GM18505 (cell line): ENCODE measurements around the gene DIPK1B.
A peak's percentile ranks its signal among the peaks of the same experiment; 100 is the strongest.

Source experiments
- ATAC-seq: cut with Tn5 transposase; IDR thresholded peaks from one replicate; pipeline ENCODE4 v1.9.1; 2021; ENCODE audit not compliant: unreplicated experiment
- POLR2A ChIP-seq: IDR thresholded peaks from 4 replicates; pipeline ENCODE4 v1.6.1; 2011; ENCODE audit warnings: borderline replicate concordance; ENCODE audit not compliant: insufficient read depth, insufficient read length; ENCODE audit errors: extremely low read depth

Gene DIPK1B

DNA sequence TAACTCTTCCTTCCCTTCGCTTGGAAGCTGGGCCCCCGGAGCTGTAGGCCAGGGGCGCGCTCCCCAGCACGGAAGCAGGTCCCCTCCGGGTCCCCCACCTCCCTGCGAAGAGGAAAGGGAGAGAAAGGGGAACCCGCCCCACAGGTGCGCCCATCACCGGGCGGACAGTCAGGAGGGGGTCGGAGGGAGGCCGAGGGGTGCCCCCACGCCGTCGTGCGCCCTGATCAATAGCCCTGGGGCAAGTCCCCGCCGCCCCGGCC, 25.9 kb upstream of the DIPK1B start:
- ATAC-seq, result no peak
- no peak for TF ChIP-seq POLR2A

DNA sequence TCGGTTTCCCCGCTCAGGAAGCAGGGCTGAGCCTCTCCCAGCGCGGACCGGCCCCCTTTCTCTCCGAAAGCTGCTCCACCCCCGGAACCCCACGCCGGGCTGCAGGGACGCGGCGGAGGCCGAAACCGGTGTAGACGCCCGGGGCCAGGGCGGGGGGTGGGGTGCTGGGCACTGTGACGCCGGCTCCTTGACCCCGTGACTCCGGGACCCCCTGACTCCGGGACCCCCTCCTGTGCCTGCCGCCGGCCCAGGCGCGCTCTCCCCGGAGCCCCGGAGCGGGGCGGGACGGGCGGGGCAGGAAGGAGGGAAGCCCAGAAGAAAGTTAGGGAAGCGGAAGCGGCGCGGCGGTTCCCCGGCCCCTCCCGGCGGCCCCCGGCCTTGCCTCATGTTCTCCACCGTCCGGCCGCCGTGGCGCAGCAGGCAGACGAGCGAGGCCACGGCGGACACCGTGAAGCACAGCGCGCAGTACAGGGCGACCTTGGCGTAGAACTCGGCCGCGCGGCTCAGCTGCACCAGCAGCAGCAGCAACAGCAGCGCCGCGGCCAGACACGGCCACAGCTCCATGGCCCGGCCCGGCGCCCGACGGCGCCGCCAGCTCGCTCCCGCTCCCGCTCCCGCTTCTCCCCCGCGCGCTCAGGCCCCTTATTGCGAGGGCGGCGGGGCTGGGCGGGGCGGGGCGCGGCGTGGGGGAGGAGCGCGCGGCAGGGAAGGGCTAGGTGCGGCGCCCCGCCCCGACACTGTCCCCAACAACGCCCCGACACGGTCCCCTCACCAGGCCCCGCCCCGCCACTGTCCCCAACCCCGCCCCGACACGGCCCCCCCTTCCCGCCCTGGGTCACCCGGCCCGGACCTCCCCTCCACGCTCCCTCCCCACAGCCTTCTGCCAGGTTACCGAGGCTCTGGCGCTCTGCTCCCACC, 25.3 kb upstream of the DIPK1B start, which contains the start of gene AGPAT2:
Gene AGPAT2, minus strand, starts transcription at position 664 of the 918 bp plus-strand sequence. Its CDS starts 100 bp downstream, at position 564.
- ATAC-seq, result peak; percentile 62
- TF ChIP-seq POLR2A, result peak; percentile 59

DNA sequence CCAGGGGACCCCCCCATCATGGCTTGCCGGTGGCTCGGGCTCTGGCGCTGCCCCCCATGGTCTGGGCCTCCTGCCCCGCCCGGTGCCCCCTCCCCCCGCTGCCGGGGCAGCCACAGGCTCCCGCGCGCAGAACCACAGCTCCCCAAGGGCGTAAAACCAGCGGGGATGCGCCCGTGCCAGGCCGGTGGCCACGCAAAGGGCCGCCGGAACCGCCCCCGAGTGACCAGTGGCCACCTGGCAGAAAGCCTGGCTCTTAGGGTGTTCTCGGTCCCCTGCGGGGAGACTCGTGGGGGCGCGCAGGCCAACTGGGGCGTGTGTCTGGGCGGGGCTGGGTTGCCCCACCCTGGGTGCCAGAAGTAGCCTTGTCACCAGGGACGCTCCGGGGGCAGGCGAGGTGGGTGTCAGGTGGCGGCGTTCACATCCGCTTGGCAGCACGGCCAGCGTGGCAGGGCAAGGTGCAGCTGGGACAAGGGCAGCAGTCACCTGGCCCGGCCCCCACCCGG, 24.6 kb upstream of the DIPK1B start:
- no peak for ATAC-seq
- no peak for TF ChIP-seq POLR2A

DNA sequence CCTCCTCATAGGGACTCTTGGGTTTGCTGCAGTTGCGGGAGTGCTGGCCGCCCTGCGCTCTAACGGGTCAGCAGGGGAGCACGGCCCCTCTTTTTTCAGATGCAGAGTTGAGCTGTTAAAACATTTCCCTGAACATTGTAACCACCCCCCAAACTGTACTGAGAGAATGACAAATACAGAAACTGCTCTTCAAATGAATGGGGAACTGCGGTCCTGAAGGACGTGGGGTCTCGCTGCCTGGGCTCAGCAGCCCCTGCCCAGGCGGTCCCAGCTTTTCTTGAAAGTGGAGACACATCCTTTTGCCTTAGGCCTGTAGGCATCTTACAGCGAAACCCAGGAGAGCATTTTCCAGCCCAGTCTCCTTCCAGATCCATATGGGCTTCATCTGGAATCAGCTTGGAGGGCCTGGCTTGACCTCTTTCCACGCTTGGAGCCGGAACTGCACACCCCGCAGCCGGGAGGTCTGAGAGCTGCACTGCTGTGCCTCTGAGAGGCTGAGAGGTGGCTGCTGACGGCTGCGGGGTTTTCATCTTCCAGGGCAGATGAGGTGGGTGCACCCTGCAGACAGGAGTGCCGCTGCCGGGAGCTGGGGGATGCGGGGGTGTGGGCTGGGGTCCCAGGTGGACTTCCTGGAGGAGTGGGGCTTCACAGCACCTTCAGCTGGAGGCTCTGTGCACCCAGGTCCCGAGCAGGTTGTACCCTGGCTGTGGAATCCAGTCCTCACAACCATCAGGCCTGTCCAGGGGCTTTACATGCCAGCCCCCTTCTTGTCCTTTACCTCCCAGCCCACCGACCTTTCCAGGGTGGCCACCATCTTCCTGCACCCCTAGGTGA, 23.9 kb upstream of the DIPK1B start:
- ATAC-seq, result no peak
- no peak for TF ChIP-seq POLR2A

DNA sequence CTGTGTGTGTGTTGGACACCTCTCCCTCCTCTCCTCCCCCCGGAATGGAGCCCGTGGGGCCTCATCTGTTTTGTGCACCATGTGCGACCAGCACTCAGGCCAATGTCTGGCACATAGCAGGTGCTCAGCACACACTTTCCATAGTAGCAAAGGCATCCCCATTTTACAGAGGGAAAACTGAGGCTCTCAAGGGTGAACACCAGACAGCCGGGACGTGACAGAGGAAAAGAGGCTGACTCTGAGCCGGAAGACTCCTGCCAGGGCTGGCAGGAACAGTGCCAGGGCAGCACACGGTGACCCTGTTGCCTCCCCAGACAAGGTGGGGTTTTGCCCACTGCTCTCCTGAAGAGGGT, 23.3 kb upstream of the DIPK1B start:
- no peak for ATAC-seq
- TF ChIP-seq POLR2A, result no peak

DNA sequence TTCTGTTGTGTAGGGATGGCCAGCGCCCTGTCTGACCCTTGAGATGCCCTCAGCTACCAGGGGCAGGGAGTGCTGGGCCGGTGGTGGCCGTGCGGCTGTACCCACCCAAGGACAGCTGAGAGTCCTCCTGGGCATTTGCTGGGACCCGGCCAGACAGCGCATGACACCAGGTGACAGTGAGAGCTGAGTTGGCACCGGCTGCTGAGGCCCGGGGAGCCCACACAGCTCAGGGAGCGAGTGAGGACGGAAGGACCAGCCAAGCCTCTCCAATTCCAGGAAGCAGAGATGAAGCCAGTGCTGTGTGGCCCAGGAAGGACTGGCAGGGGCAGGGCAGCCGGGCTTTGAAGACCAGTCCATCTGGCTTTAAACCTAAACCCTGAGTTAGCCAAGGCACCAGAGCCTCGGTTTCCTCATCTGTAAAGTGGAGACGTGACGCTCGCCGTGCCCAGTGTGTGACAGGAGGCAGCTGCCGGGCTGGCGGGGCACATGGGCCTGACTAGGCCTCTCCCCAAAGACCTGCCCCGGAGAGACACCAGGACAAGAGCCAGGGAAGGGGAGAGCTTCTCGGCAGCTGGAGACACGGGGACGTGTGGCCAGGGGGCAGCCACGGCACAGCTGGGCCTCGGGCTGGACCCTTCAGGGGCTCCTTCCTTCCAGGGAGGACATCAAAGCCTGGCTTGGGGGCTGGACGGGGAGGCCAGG, 22.1 kb upstream of the DIPK1B start:
- ATAC-seq, result no peak
- no peak for TF ChIP-seq POLR2A

DNA sequence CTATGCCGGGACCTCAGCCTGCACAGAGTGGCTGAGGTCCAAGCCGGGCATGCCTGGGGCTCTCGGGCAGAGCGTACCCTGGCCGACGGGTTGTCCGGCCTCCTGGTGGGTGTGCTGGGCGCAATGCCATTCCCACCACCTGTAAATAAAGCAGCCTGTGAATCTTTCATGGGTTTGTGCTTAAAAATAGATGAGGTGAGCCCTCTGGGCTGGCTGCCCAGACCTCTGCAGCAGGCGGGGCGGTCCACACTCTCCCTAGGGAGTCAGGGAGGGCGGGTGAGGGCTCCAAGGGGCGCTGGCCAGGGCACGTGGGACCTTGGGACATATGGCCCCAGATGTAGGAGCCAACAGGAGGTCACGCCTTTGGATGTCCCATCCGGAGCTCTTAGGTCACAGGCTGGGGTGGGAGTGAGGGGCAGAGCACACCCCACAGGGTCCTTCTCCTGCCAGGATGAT, 21.5 kb upstream of the DIPK1B start:
- no peak for ATAC-seq
- no peak for TF ChIP-seq POLR2A

DNA sequence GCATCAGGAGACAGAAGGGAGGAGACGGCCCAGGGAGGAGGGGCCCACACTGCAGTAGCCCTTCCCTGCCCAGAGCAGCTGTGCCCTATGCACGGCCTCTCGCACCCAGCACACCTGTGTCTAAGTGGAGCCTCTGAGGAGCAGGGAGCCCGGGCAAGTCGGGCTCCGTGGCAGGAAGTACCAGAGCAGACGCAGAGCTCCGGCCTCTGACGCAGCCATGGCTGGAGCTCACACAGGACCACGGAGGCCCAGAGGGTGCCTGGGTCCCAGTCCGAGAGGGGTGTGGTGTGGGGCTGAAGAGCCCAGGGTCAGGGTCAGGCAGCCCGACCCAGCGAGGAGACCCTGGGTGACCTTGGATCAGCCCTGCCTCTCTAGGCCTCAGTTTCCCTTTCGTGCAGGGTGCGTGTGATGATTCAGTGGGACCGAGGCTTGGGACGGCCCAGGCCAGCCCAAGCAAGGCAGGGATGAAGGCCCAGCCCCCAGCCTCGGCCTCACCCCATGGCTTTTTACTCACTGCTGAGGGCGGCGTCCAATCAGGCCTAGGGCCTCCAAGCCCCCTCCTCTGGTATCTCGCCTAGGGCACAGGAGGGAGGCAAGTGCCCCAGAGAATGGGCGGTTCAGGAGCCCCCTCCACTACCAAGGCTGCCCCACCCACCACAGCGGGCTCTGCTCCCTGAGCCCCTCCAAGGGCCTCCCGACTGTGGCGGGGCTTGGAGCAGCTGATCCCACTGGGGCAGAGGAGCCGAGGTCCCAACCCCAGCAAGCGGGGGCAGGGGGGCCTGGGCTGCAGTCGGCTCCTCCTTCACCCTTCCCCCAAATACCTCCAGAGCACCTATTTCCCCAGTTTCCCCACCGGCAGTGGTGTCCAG, 20.8 kb upstream of the DIPK1B start:
- no peak for TF ChIP-seq POLR2A
- ATAC-seq, result no peak

DNA sequence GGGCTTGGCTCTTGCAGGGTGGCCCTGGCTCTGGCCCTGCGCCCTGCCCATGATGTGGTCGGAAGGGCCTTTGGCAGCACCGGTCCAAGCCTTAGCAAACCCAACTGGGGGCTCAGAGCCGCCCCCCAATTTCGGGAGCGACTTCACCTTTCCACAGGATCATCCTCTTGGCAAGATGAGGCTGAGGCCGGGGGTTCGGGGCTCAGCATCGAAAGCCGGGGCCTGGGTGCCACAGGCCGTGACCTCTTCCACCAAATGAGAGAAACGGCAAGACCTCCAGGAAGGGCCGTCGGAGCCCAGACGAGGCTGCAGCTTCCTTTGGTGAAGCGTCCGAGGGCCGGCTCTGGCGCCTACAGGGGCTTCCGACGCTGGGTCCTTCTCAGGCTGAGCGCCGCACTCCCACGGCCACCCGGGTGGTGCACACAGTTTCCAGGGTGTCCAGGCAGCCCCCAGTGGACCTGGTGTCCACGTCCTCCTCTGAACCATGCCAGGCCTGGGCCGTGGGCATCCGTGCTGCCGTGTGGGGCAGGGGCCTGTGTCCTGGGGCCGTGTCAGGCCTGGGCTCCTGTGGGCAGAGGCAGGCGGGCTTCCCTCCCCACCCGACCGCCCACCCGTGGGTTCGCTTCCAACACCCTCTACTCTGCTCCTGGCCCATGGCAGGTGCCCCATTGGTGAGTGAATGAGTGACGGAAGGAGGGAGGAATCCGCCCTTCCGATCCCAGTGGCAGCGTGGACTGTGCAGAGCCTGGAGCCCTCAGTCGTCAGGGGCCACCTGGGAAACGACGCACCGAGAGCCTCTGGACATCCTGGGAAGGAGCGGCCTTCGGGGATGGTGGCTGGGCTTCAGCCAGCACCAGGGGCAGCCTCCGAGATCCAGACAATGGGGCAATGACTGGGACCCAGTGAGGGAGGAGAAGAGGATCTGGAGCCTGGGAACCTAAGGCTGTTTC, 19.9 kb upstream of the DIPK1B start:
- no peak for ATAC-seq
- no peak for TF ChIP-seq POLR2A

DNA sequence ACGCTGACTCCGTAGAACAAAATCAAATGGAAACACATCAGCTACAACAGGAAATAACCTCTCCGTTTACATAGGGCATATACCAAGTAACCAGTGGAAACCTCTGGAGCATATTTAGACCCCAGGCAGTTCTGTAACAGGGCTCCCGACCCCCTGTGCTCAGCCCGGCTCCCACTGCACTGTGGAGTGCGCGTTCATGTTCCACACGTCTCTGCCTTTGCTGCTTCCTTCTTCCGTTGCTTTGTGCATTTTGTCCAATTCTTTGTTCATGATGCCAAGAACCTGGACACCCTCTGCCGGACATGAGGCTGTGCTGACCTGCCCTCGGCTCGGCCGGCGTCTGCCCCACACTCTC, 19.3 kb upstream of the DIPK1B start:
- ATAC-seq, result no peak
- no peak for TF ChIP-seq POLR2A

DNA sequence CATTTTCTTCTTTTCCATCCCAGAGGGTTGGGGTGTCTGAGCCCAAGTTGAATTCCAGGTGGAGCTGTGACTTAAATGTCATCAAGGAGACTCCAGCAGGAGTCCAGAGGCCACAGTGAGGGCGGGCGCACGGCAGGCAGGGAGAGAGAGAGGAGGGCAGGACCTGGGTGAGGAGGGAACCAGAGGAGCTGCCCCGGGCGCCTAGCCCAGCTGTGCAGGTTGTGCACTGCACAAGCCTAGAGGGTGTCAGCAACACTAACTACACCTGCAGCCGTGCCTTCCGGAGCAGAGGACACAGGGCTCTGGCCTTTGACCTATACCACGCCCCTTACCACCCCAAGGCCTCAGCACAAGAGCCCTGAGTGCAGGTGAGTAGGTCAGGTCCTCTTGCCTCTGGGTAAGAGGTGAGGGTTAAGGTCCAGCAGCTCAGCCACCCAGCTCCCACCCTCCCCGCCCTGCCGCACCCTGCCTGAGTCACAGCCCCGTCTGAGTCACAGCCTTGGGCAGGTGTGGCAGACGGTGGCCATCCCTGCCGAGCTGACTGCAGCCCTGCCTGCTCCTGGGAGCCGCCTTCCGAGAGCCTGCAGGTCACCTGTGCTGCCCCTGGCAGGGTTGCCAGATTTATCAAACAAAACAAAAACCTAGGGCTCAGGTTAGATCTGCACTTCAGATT, 18.7 kb upstream of the DIPK1B start:
- TF ChIP-seq POLR2A, result no peak

More for the DNA sequence above, 18.7 kb upstream of the DIPK1B start:
- no peak for ATAC-seq
